Measurements from ENCODE around the gene CAMKK2.

CAMKK2 gene

GRCh38 chr12:121189131-121189530 is 107.4 kb downstream of the CAMKK2 start:
- DNase-seq: no peak

- no peak for DNase-seq
Observed at GRCh38 chr12:121188227-121188626, 108.3 kb downstream of the CAMKK2 start.

Data from NCI-H1105 treated with DMSO at 0.1 percent for 48 hours (cell line).